OCI-LY1 (cell line): ENCODE data around the gene ECSCR.
"Not testable (repeated sequence)": the region's sequence is repeated elsewhere in the genome, so short reads cannot be mapped to it uniquely, and the experiment has no call there.

Experiments
- H2AFZ ChIP-seq: fragments of 200-600 bp; sonication (generic), shearing (Covaris generic); 2 replicates; pipeline ENCODE4 v1.6.0; 2014; ENCODE audit warnings: antibody characterized with exemption, mild to moderate bottlenecking, low read length
- H3F3A ChIP-seq: fragments of 200-600 bp; sonication (generic), shearing (Covaris generic); 2 replicates; pipeline ENCODE4 v1.6.0; 2014; ENCODE audit warnings: mild to moderate bottlenecking, antibody characterized with exemption, low read length, moderate library complexity; ENCODE audit not compliant: insufficient read depth
- H3K27ac ChIP-seq: fragments of 200-600 bp; sonication (generic); 2 replicates; pipeline ENCODE4 v1.5.1; 2014; ENCODE audit warnings: low read length, mixed run types, mild to moderate bottlenecking, low read depth; ENCODE audit not compliant: poor library complexity, severe bottlenecking
- H3K27me3 ChIP-seq: fragments of 200-600 bp; sonication (generic); 2 replicates; pipeline ENCODE4 v1.6.0; 2014; ENCODE audit warnings: antibody characterized with exemption, mild to moderate bottlenecking, low read length, moderate library complexity; ENCODE audit not compliant: insufficient read depth
- H3K36me3 ChIP-seq: fragments of 200-600 bp; sonication (generic); 2 replicates; pipeline ENCODE4 v1.6.1; 2014; ENCODE audit warnings: mild to moderate bottlenecking, antibody characterized with exemption, low read length, moderate library complexity, mixed read lengths; ENCODE audit not compliant: insufficient read depth
- H3K4me1 ChIP-seq: fragments of 200-600 bp; sonication (generic); 2 replicates; pipeline ENCODE4 v1.5.1; 2014; ENCODE audit warnings: mild to moderate bottlenecking, low read length, moderate library complexity; ENCODE audit not compliant: insufficient read depth, severe bottlenecking
- H3K4me2 ChIP-seq: fragments of 200-600 bp; sonication (generic), shearing (Covaris generic); 2 replicates; pipeline ENCODE4 v1.6.1; 2014; ENCODE audit warnings: low read length
- H3K4me3 ChIP-seq: fragments of 200-600 bp; sonication (generic); 2 replicates; pipeline ENCODE4 v1.5.1; 2014; ENCODE audit warnings: low read length, low read depth, mild to moderate bottlenecking, mixed read lengths; ENCODE audit not compliant: poor library complexity, severe bottlenecking
- H3K79me2 ChIP-seq: fragments of 200-600 bp; shearing (Covaris generic); 2 replicates; pipeline ENCODE4 v1.6.1; 2016; ENCODE audit warnings: mixed run types, low read length, mixed read lengths; ENCODE audit not compliant: insufficient read depth
- H3K9ac ChIP-seq: fragments of 200-600 bp; sonication (generic), shearing (Covaris generic); 2 replicates; pipeline ENCODE4 v1.6.1; 2014; ENCODE audit warnings: mild to moderate bottlenecking, low read length, mixed read lengths
- H3K9me2 ChIP-seq: fragments of 200-600 bp; sonication (generic), shearing (Covaris generic); 2 replicates; pipeline ENCODE4 v1.6.1; 2014; ENCODE audit warnings: low read depth, mild to moderate bottlenecking, low read length, mixed read lengths
- H3K9me3 ChIP-seq: fragments of 200-600 bp; shearing (Covaris generic); 2 replicates; pipeline ENCODE4 v1.6.1; 2014; ENCODE audit warnings: low read length, mixed read lengths
- H4K20me1 ChIP-seq: fragments of 200-600 bp; sonication (generic), shearing (Covaris generic); 2 replicates; pipeline ENCODE4 v1.6.0; 2016; ENCODE audit warnings: mild to moderate bottlenecking, low read length; ENCODE audit not compliant: insufficient read depth
- EZH2 ChIP-seq: fragments of 200-600 bp; sonication (generic), shearing (Covaris generic); IDR thresholded peaks from 2 replicates; pipeline ENCODE4 v1.8.0; 2017; ENCODE audit warnings: borderline replicate concordance, mixed run types, mild to moderate bottlenecking, antibody characterized with exemption, low read length, moderate library complexity, mixed read lengths
- TF ChIP-seq, protein P1 (sequence below): fragments of 200-600 bp; sonication (generic), shearing (Covaris generic); IDR thresholded peaks from 2 replicates; pipeline ENCODE4 v1.5.1; 2017; ENCODE audit warnings: mild to moderate bottlenecking, antibody characterized with exemption, low read length, moderate library complexity, mixed read lengths

ECSCR gene

DNA sequence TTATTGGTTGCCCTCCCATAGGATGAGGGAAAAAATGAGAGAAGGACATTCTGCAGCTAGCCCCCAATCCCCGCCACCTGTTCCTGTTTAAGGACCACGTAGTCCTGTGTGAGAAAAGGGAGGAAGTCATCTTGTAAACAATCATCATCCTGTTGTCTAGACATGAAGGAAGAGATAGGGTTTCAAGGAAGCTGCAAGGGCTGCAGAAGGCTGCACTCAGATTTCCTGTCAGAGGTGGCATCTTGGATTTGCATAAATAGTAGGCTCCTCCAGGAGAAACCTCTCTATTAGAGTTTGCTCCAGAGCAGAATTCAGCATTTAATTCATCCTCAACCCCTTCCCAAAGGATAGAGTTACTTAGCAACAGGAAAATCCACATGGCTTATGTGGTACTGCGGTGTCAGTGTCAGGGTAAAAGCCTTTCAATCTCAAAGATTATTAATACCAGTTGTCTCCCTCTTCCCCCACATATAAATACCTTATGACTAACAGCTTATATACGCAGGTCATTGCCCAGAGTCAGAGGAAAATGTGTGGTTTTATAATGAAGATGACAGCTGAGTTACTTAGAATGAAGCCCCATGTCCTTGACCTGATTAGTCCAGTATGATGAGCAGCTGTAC is 18.6 kb downstream of the ECSCR start:
- no peaks in the 10 kb centered on the region for H3K9me2 ChIP-seq
- TF ChIP-seq, protein P1, sequence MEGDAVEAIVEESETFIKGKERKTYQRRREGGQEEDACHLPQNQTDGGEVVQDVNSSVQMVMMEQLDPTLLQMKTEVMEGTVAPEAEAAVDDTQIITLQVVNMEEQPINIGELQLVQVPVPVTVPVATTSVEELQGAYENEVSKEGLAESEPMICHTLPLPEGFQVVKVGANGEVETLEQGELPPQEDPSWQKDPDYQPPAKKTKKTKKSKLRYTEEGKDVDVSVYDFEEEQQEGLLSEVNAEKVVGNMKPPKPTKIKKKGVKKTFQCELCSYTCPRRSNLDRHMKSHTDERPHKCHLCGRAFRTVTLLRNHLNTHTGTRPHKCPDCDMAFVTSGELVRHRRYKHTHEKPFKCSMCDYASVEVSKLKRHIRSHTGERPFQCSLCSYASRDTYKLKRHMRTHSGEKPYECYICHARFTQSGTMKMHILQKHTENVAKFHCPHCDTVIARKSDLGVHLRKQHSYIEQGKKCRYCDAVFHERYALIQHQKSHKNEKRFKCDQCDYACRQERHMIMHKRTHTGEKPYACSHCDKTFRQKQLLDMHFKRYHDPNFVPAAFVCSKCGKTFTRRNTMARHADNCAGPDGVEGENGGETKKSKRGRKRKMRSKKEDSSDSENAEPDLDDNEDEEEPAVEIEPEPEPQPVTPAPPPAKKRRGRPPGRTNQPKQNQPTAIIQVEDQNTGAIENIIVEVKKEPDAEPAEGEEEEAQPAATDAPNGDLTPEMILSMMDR: no peak
- no peak for TF ChIP-seq EZH2
- no peaks in the 10 kb centered on the region for H3F3A ChIP-seq
- H3K4me3 ChIP-seq: no peak overlapping the region
- H3K27ac ChIP-seq: no peak overlapping the region
- H4K20me1 ChIP-seq: no peaks in the 10 kb centered on the region
- no peak overlapping the region for H2AFZ ChIP-seq
- H3K9me3 ChIP-seq: no peaks in the 10 kb centered on the region
- no peak overlapping the region for H3K9ac ChIP-seq
- H3K4me1 ChIP-seq: peaks cover 5% of the 10 kb centered on the region
- no peaks in the 10 kb centered on the region for H3K79me2 ChIP-seq
- no peak overlapping the region for H3K4me2 ChIP-seq
- no peaks in the 10 kb centered on the region for H3K36me3 ChIP-seq
- no peaks in the 10 kb centered on the region; the same call in 1 of the 2 replicates for H3K27me3 ChIP-seq

DNA sequence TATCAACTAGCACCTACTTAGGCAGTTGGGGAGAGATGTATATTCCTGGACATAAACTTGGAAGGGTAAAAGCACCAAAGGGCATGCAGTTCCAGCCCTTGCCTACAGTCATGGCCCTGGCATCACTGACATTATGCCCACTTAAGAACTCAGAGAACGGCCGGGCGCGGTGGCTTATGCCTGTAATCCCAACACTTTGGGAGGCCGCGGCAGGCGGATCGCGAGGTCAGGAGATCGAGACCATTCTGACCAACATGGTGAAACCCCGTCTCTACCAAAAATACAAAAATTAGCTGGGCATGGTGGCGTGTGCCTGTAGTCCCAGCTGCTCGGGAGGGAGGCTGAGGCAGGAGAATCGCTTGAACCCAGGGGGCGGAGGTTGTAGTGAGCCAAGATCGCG is 22.1 kb downstream of the ECSCR start:
- not testable (repeated sequence) for H4K20me1 ChIP-seq, H3K27me3 ChIP-seq, H3K9ac ChIP-seq, H3K9me3 ChIP-seq, H3K27ac ChIP-seq, H3K79me2 ChIP-seq, H3K9me2 ChIP-seq, H3K4me3 ChIP-seq, H2AFZ ChIP-seq, H3K4me2 ChIP-seq, H3K36me3 ChIP-seq, H3F3A ChIP-seq
- H3K4me1 ChIP-seq: peaks cover 11% of the 10 kb centered on the region

DNA sequence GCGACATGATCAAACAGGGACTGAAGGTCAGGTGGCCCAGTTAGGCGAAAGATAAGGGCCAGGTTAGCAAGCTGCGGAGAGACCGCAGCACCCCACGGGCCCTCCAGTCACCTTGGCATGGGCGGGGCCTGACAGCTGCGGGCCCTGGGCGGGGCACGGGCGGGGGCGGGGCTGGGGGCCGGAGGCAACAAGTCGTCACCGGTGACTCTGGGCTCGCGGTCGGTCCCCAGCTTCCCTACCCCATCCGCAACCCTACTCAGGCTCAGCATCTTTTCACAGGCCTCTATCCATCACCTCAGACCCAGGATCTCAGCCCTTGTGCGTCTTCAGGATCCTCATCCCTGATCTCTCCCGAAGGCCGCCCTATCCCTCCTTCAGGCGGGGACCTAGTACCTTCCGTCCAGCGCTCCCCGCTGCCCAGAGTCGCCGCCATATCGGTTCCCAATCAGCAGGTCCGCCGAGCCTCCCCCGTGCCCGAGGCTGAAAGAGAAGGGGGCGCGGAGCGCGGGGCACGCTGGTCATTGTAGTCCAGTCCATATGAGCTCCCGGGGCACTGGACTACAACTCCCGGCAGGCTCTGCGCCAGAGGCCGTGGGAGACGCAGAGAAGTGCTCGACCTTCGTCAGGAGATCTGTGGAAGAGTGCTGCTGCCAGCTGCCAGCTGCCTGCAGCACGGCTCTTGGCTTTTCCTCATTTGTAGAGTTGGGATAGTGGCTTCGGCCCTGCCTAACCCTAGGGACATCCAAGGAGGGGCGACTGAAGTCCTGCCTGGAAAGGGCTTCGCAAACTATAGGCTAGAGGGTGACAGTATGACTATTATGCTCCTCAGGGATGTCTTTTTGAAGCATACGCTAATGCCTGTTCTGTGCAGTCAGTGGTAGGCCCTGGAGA is 23.3 kb downstream of the ECSCR start, which contains the start of gene DNAJC18:
Gene DNAJC18 (minus strand): TSS at position 513 of the 891 bp plus-strand sequence. CDS start 80 bp downstream, at position 433.
- H3K4me2 ChIP-seq: peak within 1 kb of the TSS; percentile 85
- peaks cover 11% of the 10 kb centered on the region for H3K4me1 ChIP-seq
- H3K79me2 ChIP-seq: no peaks in the 10 kb centered on the region
- H3K9ac ChIP-seq: peak within 1 kb of the TSS; percentile 88
- peak within 1 kb of the TSS; percentile 89; the same call in 1 of the 2 replicates for H2AFZ ChIP-seq
- TF ChIP-seq, protein P1: no peak
- no peak for TF ChIP-seq EZH2
- no peaks in the 10 kb centered on the region for H3F3A ChIP-seq
- H3K9me3 ChIP-seq: no peaks in the 10 kb centered on the region
- no peaks in the 10 kb centered on the region for H3K36me3 ChIP-seq
- peak within 1 kb of the TSS; percentile 47 for H3K27ac ChIP-seq
- peak within 1 kb of the TSS; percentile 89 for H3K4me3 ChIP-seq
- no peaks in the 10 kb centered on the region for H4K20me1 ChIP-seq
- H3K27me3 ChIP-seq: no peaks in the 10 kb centered on the region
- no peaks in the 10 kb centered on the region for H3K9me2 ChIP-seq
